HG02763 (cell line): ENCODE data around the gene ADD1.

Source experiments
- ATAC-seq: cut with Tn5 transposase; IDR thresholded peaks from one replicate; pipeline ENCODE4 v1.9.1; 2021; ENCODE audit warnings: mild to moderate bottlenecking, moderate library complexity; ENCODE audit not compliant: unreplicated experiment

ADD1 gene

GRCh38 chr4:2820216-2820982 lies 23.2 kb upstream of the ADD1 start:
- ATAC-seq, result no peak

- no peak for ATAC-seq
Observed at GRCh38 chr4:2822461-2823300, 21.0 kb upstream of the ADD1 start.

DNA sequence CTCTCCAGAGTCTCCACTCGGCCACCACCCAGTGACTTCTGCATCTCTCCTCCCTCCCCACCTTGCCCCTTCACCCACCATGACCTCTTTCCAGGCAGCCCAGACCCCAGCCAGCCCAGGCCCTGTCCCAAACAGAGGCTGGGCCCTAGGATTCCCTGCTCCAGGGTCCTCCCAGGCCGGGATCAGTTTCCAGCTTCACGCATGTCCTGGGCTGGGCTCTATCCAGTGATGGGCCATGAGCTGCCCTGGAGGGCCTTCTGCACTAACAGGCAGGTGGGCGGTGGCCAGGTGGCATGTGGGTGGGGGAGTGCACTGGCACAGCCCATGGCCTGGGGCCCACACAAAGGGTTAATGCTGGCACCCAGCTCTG lies 20.4 kb upstream of the ADD1 start:
- no peak for ATAC-seq

DNA sequence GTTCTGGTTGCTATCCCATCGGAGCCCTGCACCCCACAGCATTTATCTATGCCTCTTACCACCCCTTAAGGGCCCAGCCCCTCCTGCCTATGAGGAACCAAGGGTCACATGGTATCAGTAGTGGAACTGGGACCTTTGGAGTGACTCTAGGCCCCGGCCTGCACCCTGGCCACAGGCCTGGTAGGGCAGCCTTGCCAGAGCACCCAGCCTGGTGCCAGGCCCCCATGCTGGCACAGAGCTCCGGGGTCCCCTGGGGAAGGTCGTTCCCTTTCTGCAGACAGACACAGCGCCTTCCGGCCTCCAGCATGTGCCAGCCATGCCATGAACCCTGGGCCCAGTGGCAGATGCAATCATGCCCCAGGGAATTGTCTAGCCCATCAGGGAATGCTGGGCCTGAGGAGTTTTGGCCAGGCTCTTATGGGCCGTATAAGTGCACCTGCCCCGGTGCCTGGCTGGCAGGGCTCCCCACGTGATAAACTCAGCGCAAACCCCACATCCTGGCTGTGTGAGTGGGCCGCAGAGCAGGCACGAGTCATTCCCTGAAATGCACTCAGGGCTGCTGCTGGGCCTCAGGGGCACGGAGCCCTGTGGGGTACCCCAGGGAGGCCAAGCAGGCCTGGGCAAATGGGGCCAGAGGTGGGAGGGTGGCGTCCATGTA lies 19.8 kb upstream of the ADD1 start:
- no peak for ATAC-seq

GRCh38 chr4:2824329-2824835 lies 19.3 kb upstream of the ADD1 start:
- ATAC-seq, result no peak

GRCh38 chr4:2824836-2825381 lies 18.7 kb upstream of the ADD1 start:
- ATAC-seq, result no peak

- ATAC-seq, result no peak
Observed at GRCh38 chr4:2825740-2826139, 17.9 kb upstream of the ADD1 start.

- ATAC-seq, result no peak
Observed at GRCh38 chr4:2827071-2827873, 16.4 kb upstream of the ADD1 start.

DNA sequence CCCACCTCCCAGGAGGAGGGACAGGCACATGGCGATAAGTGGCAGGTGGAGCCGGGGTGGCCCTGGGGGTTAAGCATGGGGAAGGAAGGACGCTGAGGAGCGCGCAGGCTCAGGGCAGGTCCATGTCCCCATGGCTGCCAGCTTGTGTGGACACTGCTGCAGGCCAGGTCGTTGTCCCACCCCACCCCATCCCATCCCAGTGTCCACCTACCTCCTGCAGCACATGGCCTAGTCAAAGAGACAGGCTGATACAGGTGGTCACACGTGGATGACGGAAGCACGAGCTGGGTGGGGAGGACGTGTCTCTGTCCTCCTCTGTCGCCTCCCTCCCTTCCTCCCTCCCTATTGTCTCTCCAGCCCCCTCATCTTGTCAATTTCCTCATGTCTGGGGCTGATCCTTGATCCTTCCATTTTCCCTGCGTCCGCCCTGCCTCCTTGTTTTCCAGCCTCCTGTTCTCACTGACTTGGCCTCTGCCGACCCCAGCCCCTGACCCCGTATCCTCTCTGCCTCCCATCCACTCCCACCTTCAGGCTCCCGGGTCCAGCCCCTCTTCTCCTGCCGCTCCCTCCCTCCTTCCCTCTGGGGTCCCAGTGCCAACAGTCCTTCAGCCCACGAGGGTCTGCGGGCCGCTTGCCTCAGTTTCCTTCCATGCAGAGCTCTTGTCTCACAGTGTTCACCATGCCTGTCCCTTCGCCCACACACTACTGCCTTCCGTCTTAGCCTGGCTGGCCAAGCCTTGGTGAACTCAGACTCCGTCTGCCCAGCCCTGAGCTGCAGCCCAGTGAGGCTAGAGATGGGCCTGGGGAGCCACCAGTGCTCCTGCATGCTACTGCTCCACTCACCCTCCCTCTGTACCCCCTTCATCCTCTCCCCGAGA lies 15.5 kb upstream of the ADD1 start:
- ATAC-seq, result no peak

GRCh38 chr4:2828758-2829181 lies 14.9 kb upstream of the ADD1 start:
- ATAC-seq, result no peak

DNA sequence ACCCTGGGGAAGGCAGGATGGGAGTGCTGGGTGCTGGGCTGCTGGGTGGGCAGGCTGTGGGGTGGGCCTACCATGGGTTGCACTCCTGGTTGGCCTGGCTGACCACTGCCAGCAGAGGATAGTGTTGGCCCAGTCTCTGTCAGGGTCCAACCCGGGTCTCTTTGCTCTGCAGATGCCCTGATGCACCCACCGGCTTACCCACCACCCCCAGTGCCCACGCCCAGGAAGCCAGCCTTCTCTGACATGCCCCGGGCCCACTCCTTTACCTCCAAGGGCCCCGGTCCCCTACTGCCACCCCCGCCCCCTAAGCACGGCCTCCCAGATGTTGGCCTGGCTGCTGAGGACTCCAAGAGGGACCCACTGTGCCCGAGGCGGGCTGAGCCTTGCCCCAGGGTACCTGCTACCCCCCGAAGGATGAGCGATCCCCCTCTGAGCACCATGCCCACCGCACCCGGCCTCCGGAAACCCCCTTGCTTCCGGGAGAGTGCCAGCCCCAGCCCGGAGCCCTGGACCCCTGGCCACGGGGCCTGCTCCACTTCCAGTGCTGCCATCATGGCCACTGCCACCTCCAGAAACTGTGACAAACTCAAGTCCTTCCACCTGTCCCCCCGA lies 14.2 kb upstream of the ADD1 start:
- ATAC-seq, result no peak

DNA sequence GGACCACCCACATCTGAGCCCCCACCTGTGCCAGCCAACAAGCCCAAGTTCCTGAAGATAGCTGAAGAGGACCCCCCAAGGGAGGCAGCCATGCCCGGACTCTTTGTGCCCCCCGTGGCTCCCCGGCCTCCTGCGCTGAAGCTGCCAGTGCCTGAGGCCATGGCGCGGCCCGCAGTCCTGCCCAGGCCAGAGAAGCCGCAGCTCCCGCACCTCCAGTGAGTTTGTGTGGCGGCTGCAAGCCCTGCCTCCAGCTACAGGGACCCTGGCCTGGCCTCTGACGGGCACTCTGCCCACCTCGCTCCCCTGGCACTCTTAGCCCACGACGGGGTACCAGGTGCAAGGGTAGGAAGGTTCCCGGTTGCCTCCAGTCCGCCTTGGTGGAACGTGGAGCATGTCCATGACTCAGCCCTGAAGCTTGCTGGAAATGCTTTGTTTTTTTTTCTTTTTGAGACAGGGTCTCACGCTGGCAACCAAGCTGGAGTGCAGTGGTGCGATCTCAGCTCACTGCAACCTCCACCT lies 13.7 kb upstream of the ADD1 start:
- no peak for ATAC-seq

GRCh38 chr4:2830632-2831610 lies 12.7 kb upstream of the ADD1 start:
- no peak for ATAC-seq

GRCh38 chr4:2831611-2832308 lies 11.9 kb upstream of the ADD1 start:
- no peak for ATAC-seq

- peak; percentile 52 for ATAC-seq
Observed at GRCh38 chr4:2832309-2832980, 11.2 kb upstream of the ADD1 start.

- ATAC-seq, result peak; percentile 7
Observed at GRCh38 chr4:2832981-2833670, 10.5 kb upstream of the ADD1 start.
